Stimulated activated effector memory CD8-positive, alpha-beta T cell treated with anti-CD3 and anti-CD28 coated beads, Interleukin-12 subunit alpha, Interleukin-12 subunit beta, amount 100 ng/mL, for 72 hours (primary cell): Measurements from ENCODE around the gene CLPSL1.
A peak's percentile ranks its signal among the peaks of the same experiment; 100 is the strongest.

Source experiments
- ATAC-seq: fragments of 150-1000 bp; cut with Tn5 transposase; 2 replicates; pipeline ENCODE4 v1.10.0; 2021
- DNase-seq, 2 donors: peaks; one replicate each; pipeline ENCODE4 v3.0.0; 2021 to 2022; ENCODE audit warnings: low spot score in 2 of 2
- H3K27ac Mint-ChIP-seq: one replicate; pipeline ENCODE4 v1.8.0; 2022; ENCODE audit warnings: mild to moderate bottlenecking, mixed read lengths
- H3K36me3 Mint-ChIP-seq: one replicate; pipeline ENCODE4 v1.8.0; 2022; ENCODE audit warnings: mild to moderate bottlenecking, mixed read lengths
- H3K4me1 Mint-ChIP-seq: one replicate; pipeline ENCODE4 v1.8.0; 2022; ENCODE audit warnings: mixed read lengths
- H3K4me3 Mint-ChIP-seq: one replicate; pipeline ENCODE4 v1.8.0; 2022; ENCODE audit warnings: mild to moderate bottlenecking, mixed read lengths
- H3K9me3 Mint-ChIP-seq: one replicate; pipeline ENCODE4 v1.8.0; 2022; ENCODE audit warnings: mixed read lengths

Gene CLPSL1

DNA sequence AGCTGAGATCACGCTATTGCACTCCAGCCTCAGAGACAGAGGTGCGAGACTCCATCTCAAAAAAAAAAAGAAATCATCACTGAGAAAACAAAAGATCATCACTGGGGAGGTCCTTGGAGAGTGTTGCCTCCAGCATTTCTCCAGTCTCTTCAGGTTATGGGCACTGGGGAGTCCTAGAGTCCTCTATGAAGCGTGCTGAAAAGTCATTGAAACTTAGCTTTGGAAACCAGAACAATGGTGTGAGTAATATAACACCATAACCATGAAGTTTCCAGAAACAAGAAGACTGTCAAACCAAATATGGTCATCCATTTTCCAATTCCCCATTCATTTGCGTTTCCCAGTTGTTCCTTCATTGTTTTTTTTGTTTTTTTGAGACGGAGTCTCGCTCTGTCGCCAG lies 30.3 kb upstream of the CLPSL1 start:
- H3K4me1 Mint-ChIP-seq, result peaks cover 12% of the 10 kb centered on the region
- peak; percentile 52 for ATAC-seq
- no peaks in the 10 kb centered on the region for H3K36me3 Mint-ChIP-seq
- peaks cover 6% of the 10 kb centered on the region for H3K9me3 Mint-ChIP-seq
- no peak for DNase-seq
- H3K27ac Mint-ChIP-seq, result no peak overlapping the region
- no peak overlapping the region for H3K4me3 Mint-ChIP-seq

DNA sequence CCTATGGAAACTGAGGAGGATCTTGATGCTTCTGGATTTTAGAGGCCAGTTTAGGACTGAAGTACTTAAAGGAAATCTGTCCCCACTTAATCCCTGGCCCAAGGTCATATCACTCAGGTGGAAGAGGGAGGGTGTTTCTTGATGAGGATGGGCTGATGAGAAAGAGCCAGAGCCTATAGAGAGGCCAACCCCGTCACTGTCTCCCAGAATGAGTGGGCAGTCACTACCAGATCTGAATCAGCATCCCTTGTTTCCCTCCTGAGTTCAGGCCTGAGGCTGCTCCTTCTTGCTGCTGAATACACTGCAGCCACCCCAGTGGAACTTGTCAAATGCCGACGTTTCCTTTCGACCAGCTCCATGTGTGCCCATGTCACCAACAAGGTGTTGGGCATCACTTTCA lies 29.2 kb upstream of the CLPSL1 start:
- H3K4me3 Mint-ChIP-seq, result no peak overlapping the region
- peaks cover 6% of the 10 kb centered on the region for H3K9me3 Mint-ChIP-seq
- H3K36me3 Mint-ChIP-seq, result no peaks in the 10 kb centered on the region
- peaks cover 12% of the 10 kb centered on the region for H3K4me1 Mint-ChIP-seq
- peak overlapping the region; percentile 58 for H3K27ac Mint-ChIP-seq
- DNase-seq, result peak in 1 of 2 donors; percentile 71
- ATAC-seq, result peak; percentile 97

DNA sequence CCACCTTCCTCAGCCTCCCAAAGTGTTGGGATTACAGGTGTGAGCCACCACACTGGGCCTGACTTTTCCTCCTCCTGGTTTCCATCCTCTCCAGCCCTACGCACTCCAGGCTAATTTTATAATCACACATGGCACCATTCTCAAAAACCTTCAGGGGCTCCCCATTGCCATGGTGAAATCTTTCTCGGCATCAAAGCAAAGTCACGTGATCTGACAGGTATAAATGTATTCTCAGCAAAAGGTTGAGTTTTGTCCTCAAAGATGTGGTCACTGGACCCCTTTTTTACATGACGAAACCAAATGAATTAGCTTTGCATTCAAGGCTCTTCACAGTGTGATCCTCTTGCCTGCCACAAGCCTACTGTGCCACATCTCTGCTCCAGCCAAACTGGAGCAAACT lies 28.5 kb upstream of the CLPSL1 start:
- Mint-ChIP-seq H3K36me3 (no peaks in the 10 kb centered on the region), H3K4me1 (peaks cover 12% of the 10 kb centered on the region), H3K4me3 (no peak overlapping the region), H3K9me3 (peaks cover 6% of the 10 kb centered on the region), H3K27ac (peak overlapping the region; percentile 58)
- DNase-seq, result no peak
- ATAC-seq, result no peak

DNA sequence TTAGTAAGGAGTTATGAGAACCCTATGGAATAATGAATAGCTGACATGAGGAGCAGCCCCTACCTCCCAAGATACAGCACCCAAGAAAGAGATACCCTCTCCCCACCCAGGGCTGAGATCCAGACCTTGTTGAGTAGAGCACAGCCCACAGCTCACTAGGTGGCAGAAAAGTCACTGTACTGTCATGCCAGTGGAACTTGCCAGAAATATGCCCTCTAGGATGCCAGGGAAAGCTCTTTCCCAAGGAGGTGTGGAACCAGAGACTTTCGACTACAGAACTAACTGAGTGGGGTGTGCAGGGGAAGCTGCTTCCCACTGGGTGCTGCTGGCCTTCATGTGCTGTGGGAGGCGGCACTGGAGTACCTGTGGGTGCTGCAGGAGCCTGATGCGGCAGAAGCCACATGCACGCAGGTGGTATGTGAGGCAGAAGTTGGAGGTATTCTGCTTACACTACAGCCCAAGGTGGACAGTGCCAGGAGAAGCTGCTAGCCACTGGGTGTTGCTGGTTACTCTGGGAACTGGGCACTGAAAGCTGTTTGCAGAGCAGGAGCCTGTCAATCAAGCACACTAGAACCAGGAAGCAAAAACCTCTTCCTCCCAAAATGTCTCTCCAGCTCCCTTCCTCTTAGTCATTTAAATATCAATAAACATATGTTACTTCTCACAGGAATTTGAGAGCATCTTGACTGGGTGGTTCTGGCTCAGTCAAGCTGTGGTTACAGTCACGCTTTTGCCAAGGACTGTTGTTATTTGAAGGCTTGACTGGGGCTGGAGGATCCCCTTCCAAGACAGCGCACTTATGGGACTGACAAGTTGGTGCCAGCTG lies 26.2 kb upstream of the CLPSL1 start:
- H3K27ac Mint-ChIP-seq, result no peak overlapping the region
- H3K9me3 Mint-ChIP-seq, result no peaks in the 10 kb centered on the region
- no peaks in the 10 kb centered on the region for H3K36me3 Mint-ChIP-seq
- ATAC-seq (no peak), DNase-seq (no peak)
- peaks cover 20% of the 10 kb centered on the region for H3K4me1 Mint-ChIP-seq
- no peak overlapping the region for H3K4me3 Mint-ChIP-seq

DNA sequence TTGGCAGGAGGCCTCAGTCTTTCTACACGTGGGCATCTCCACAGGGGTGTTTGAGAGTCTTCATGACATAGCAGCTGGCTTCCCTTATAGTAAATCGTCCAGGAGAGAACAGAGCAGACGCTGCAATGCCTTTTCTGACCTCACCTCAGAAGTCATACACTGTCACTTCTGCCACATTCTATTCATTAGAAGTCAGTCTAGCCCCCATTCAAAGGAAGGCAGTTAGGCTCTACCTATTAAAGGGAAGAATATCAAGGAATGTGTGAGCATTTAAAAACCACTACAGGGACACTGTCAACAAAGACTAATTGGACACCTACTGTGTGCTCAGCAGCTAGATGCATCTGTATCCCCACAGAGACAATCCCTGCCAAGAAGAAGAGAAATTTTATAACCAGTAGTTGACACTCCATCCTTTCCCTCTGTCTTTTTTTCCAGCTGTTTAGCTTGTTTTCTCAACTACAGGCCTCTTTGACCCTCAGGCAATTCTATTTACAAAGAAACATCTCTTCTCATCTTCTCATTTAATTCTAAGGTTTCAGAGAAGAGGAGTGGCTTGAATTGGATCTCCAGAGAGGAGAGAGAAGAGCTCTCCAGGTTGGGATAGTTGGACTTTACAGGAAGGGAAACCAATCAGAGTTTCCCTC lies 25.4 kb upstream of the CLPSL1 start:
- DNase-seq (no peak), ATAC-seq (no peak)
- no peaks in the 10 kb centered on the region for H3K9me3 Mint-ChIP-seq
- no peak overlapping the region for H3K4me3 Mint-ChIP-seq
- H3K36me3 Mint-ChIP-seq, result no peaks in the 10 kb centered on the region
- H3K27ac Mint-ChIP-seq, result no peak overlapping the region
- peaks cover 20% of the 10 kb centered on the region for H3K4me1 Mint-ChIP-seq

DNA sequence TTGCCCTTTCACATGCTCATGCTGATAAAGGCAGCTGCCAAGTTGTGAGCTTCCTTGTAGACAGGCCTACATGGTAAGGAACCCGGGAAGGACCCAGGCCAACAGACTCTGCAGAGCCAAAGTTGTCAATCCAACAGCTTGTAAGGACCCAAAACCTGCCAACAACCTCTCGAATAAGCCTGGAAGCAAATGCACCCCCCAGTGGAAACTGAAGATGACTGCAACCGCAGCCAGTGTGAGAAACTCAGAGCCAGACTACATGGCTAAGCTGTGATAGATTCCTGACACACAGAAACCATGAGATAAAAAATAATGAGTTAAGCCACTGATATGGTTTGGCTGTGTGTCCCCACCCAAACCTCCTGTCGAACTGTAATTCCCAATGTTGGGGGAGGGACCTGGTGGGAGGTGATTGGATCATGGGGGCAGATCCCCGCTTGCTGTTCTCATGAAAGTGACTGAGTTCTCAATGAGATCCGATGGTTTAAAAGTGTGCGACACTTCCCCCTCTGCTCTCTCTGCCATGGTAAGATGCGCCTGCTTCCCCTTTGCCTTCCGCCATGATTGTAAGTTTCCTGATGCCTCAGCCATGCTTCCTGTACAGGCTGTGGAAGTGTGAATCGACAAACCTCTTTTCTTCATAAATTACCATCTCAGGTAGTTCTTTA lies 23.2 kb upstream of the CLPSL1 start:
- ATAC-seq (peak; percentile 48), DNase-seq (no peak)
- Mint-ChIP-seq H3K36me3 (no peaks in the 10 kb centered on the region), H3K9me3 (no peaks in the 10 kb centered on the region), H3K4me1 (peaks cover 8% of the 10 kb centered on the region), H3K27ac (no peak overlapping the region), H3K4me3 (no peak overlapping the region)

DNA sequence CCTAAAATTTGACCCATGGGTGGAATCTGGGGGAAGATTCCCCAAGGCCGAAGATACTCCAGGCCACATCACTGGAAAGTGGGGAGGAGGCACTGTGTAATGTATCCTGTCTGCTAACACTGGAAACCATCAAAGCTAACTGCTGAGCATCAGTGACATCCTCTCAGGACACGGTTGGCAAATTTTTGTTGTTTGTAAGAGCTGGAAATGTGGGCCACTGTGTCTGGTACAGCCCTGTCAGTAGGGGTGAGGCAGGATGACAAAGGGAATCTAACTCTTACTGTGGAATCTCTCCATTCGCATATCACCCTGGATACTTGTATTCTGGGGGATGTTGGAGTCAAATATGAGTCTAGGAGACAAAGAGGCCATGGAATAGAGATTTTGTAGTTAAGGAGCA lies 21.4 kb upstream of the CLPSL1 start:
- Mint-ChIP-seq H3K9me3 (no peaks in the 10 kb centered on the region), H3K4me1 (peaks cover 21% of the 10 kb centered on the region)

DNA sequence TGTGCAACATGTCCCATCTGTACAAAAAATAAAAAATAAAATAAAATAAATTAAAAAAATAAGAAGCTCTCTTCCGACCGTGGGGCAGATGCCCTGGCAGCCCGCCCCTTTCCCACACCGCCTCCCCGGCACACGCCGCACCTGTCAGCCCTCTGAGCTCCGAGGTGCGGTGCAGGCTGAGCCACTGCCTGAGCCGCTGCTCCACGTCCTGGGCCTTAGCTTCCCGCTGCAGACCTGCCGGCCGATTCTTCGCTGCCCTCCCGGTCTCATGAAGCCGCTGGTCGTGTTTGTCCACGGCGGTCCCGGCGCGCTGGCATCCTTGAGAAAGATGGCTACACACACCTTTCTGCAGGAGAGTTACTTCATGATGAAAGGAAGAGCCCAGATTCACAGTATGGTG lies 15.1 kb upstream of the CLPSL1 start:
- DNase-seq, result no peak
- Mint-ChIP-seq H3K27ac (no peak overlapping the region), H3K9me3 (no peaks in the 10 kb centered on the region), H3K4me3 (no peak overlapping the region), H3K4me1 (peaks cover 14% of the 10 kb centered on the region), H3K36me3 (no peaks in the 10 kb centered on the region)
- no peak for ATAC-seq

More for the DNA sequence above, 21.4 kb upstream of the CLPSL1 start:
- Mint-ChIP-seq H3K36me3 (no peaks in the 10 kb centered on the region), H3K27ac (no peak overlapping the region), H3K4me3 (no peak overlapping the region)
- ATAC-seq (no peak), DNase-seq (no peak)

DNA sequence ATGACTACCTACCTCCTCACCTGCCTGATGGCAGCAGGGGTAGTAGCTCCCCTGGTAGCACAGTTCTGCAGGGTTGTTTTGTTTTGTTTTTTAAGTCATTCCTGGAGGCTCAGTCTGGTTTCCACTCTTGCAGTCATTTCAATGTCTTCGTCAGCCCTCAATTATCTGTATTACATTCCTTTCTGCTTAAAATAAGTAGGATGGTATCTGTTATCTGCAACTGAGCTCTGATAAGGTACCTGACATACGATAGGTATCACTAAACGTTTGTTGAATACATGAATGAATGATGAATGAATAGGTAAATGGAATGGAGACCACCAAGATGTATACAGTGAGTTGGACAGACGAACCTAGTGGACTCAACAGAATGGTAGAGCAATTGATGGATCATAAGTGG lies 11.6 kb upstream of the CLPSL1 start:
- DNase-seq, result no peak
- H3K4me1 Mint-ChIP-seq, result peaks cover 3% of the 10 kb centered on the region
- H3K4me3 Mint-ChIP-seq, result no peak overlapping the region
- no peaks in the 10 kb centered on the region for H3K36me3 Mint-ChIP-seq
- no peaks in the 10 kb centered on the region for H3K9me3 Mint-ChIP-seq
- no peak overlapping the region for H3K27ac Mint-ChIP-seq
- ATAC-seq, result no peak

DNA sequence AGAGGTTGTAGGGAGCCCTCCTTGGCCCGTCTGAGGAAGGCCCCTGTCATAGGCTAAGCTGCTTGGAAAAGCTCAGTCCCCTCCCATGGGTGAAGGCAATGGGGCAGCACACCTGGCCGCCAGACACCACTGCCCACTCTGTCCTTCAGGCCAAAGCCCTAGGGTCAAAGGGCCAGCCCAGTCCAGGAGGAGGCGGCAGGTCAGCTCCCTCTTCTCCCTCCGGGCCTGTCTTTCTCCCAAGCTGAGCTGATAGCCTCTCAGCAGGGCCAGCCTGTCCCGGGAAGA lies 9.5 kb upstream of the CLPSL1 start:
- Mint-ChIP-seq H3K27ac (no peak overlapping the region), H3K36me3 (no peaks in the 10 kb centered on the region), H3K9me3 (no peaks in the 10 kb centered on the region), H3K4me3 (no peak overlapping the region), H3K4me1 (no peaks in the 10 kb centered on the region)
- DNase-seq (no peak), ATAC-seq (peak; percentile 13)

DNA sequence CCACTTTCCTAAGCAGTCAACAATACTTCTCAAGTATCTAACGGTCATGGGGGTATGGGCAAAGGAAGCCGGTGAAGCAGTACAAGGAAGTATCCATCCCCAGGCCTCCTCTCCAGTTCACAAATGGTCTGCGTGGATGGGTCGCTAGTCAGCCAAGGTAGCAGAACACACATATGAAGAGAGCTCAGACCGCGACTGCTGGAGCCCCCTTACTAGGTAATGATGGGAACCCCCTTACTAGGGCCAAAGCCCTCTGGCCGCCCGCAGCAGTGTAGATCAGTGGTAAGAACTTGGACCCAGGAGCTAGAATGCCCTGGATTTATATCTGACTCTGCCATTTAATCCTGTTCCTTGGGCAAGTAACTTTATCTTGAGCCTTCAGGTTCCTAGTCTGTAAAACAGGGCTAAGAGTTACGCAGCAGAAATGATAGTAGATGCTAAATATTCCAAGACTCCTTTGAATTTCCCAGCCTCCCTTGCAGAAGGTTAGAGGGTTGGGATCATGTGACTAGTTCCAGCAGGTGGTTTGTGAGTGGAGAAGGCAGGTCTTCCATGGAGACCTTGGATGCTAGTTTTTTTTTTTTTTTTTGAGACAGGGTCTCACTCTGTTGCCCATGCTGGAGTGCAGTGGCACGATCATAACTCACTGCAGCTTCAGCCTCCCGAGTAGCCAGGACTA lies 6.6 kb upstream of the CLPSL1 start:
- ATAC-seq (no peak), DNase-seq (no peak)
- Mint-ChIP-seq H3K27ac (no peak overlapping the region), H3K4me1 (peaks cover 12% of the 10 kb centered on the region), H3K9me3 (no peaks in the 10 kb centered on the region), H3K36me3 (no peaks in the 10 kb centered on the region), H3K4me3 (no peak overlapping the region)

DNA sequence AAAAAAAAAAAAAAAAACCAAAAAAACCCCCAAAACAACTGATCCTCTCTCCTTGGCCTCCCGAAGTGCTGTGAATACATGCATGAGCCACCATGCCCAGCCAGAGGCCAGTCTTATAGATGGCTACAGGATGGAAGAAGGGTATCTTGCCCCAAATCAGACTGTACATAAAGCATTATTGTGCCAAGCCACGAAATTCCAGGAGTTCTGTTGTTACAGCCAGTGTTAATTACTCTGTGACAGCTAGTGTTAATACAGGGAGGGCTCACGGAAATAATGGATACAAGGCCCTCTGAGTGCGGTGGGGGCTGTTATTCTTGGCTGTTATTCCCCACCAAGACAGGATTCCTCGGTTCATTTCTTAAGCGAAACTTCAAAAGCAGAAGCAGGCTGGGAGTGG lies 5.8 kb upstream of the CLPSL1 start:
- Mint-ChIP-seq H3K4me1 (peaks cover 12% of the 10 kb centered on the region), H3K4me3 (no peak overlapping the region), H3K9me3 (no peaks in the 10 kb centered on the region), H3K36me3 (no peaks in the 10 kb centered on the region), H3K27ac (no peak overlapping the region)
- ATAC-seq (no peak), DNase-seq (no peak)

DNA sequence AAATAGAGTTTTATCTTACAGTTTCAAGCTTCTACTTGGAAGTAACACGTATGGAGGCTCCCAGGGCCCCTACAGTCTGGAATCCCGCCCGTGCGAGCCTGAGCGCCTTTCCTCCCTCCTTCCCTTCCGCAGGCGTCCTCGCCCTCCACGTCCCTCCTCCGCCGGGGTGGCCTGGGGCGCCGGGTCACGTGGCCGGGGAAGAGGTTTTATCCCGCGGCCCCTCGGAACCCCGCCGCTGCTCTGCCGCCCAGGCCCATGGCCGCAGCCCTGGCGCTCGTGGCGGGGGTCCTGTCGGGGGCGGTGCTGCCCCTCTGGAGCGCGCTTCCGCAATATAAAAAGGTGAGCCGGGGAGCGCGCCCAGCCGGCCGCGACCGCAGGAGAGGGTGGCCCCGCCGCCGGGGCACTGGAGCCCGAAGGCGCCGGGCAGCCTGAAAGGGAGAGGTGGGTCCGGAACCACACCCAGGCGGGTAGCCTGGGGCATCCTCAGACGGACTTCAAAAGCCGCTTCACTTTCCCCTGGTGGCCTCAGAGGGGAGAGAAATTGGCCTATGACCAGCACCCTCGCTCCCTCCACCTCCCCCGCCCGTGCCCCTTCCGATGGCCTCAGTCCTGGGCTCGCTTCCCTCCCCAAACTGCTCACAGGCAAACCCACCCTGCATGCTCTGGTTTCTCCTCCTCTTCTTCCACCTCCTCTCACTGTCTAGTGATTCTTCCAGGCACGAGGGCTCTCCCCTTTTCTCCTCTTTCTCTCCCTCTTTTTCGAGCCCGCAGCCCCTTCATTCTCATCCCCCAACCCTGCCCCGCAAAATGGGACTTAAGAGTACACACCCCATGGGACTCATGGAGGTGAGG lies 4.2 kb upstream of the CLPSL1 start, which contains the start of gene CLPSL2:
CLPSL2 (plus strand) TSS at position 235 of the 852 bp plus-strand sequence; CDS start at position 256, 21 bp downstream.
- DNase-seq (no peak), ATAC-seq (peak; percentile 32)
- H3K9me3 Mint-ChIP-seq, result no peaks in the 10 kb centered on the region
- no peak within 1 kb of the TSS for H3K27ac Mint-ChIP-seq
- H3K36me3 Mint-ChIP-seq, result no peaks in the 10 kb centered on the region
- peak within 1 kb of the TSS; percentile 43 for H3K4me3 Mint-ChIP-seq
- peaks cover 12% of the 10 kb centered on the region for H3K4me1 Mint-ChIP-seq

DNA sequence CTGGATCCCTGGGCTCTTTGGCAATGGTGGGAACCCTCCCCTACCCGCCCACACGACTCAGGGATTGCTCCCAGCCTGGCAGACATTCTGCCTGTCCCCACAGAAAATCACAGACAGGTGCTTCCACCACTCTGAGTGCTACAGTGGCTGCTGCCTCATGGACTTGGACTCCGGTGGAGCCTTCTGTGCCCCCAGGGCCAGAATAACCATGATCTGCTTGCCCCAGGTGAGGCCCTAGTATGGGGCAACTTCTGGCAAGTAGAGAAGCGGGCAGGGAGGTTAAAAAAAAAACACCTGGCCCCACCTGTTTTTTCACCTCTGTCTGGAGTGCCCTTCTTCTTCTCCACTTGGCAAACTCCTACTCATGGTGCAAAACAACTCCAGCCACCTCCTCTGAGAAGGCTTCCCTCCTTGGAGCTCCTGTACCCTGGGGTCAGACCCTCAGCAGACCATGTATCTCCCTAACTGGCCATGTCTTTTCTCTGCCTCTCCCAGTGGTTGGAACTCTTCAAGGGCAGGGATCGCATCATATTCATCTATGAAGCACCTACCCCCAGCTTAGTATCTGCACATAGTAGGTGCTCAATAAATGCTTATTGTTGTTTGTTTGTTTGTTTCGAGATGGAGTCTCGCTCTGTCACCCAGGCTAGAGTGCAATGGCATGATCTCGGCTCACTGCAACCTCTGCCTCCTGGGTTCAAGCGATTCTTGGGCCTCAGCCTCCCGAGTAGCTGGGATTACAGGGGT lies 3.3 kb upstream of the CLPSL1 start:
- no peak for DNase-seq
- H3K9me3 Mint-ChIP-seq, result no peaks in the 10 kb centered on the region
- H3K36me3 Mint-ChIP-seq, result no peaks in the 10 kb centered on the region
- peak overlapping the region; percentile 43 for H3K4me3 Mint-ChIP-seq
- no peak overlapping the region for H3K27ac Mint-ChIP-seq
- ATAC-seq, result no peak
- peaks cover 12% of the 10 kb centered on the region for H3K4me1 Mint-ChIP-seq
